ENCODE results near the gene SMAD6. TPM values are rescaled to one million over a fixed set of nuclear protein-coding genes. Genes with fewer than 3 reads are reported as not detected.

SMAD6 gene
- total RNA-seq, 2 experiments from 2014 or later: 0.25 to 0.41 TPM

GRCh38 chr15:66784174-66784573 lies 82.1 kb downstream of the SMAD6 start:
- no peak for ATAC-seq
- no peak overlapping the region for H3K4me3 Mint-ChIP-seq
- H3K4me1 Mint-ChIP-seq (ENCODE audit: low read depth): no peaks in the 10 kb centered on the region
- no peak for DNase-seq
- intact Hi-C loops (cut with micrococcal nuclease): no loop called here
- CTCF ChIA-PET: interaction anchor here (3.0 kb wide), 1 partner anchor 68 kb away, joined by 12 read pairs; no protein-coding TSS in a partner anchor
- no peaks in the 10 kb centered on the region for H3K9me3 Mint-ChIP-seq
- no peaks in the 10 kb centered on the region for H3K36me3 Mint-ChIP-seq (ENCODE audit: low read depth)
- H3K27me3 Mint-ChIP-seq: no peaks in the 10 kb centered on the region
- H3K27ac Mint-ChIP-seq: no peak overlapping the region
- POLR2A ChIA-PET: no interaction called here
- no peak for TF ChIP-seq CTCF (IDR thresholded peaks at IDR 0.05)

GRCh38 chr15:66785637-66786036 lies 83.6 kb downstream of the SMAD6 start:
- DNase-seq (no peak), ATAC-seq (no peak)
- Mint-ChIP-seq H3K4me1 (ENCODE audit: low read depth) (no peaks in the 10 kb centered on the region), H3K36me3 (ENCODE audit: low read depth) (no peaks in the 10 kb centered on the region), H3K9me3 (no peaks in the 10 kb centered on the region), H3K27me3 (no peaks in the 10 kb centered on the region), H3K27ac (no peak overlapping the region), H3K4me3 (no peak overlapping the region)
- no peak for TF ChIP-seq CTCF (IDR thresholded peaks at IDR 0.05)
- ChIA-PET POLR2A (no interaction called here), CTCF (no interaction called here)
- intact Hi-C loops (cut with micrococcal nuclease): no loop called here

GRCh38 chr15:66786222-66786621 lies 84.2 kb downstream of the SMAD6 start:
- no peak for DNase-seq
- H3K4me1 Mint-ChIP-seq (ENCODE audit: low read depth): no peaks in the 10 kb centered on the region
- ATAC-seq: no peak
- intact Hi-C loops (cut with micrococcal nuclease): no loop called here
- no peak overlapping the region for H3K4me3 Mint-ChIP-seq
- POLR2A ChIA-PET: no interaction called here
- H3K36me3 Mint-ChIP-seq (ENCODE audit: low read depth): no peaks in the 10 kb centered on the region
- H3K27ac Mint-ChIP-seq: no peak overlapping the region
- CTCF ChIA-PET: no interaction called here
- TF ChIP-seq CTCF (IDR thresholded peaks at IDR 0.05): no peak
- no peaks in the 10 kb centered on the region for H3K27me3 Mint-ChIP-seq
- no peaks in the 10 kb centered on the region for H3K9me3 Mint-ChIP-seq

- TF ChIP-seq CTCF (IDR thresholded peaks at IDR 0.05): no peak
- H3K36me3 Mint-ChIP-seq (ENCODE audit: low read depth): no peaks in the 10 kb centered on the region
- no peaks in the 10 kb centered on the region for H3K27me3 Mint-ChIP-seq
- ATAC-seq (no peak), DNase-seq (no peak)
- intact Hi-C loops (cut with micrococcal nuclease): no loop called here
- ChIA-PET POLR2A (no interaction called here), CTCF (no interaction called here)
- H3K27ac Mint-ChIP-seq: no peak overlapping the region
- no peaks in the 10 kb centered on the region for H3K4me1 Mint-ChIP-seq (ENCODE audit: low read depth)
- no peaks in the 10 kb centered on the region for H3K9me3 Mint-ChIP-seq
- no peak overlapping the region for H3K4me3 Mint-ChIP-seq
Measured at GRCh38 chr15:66786708-66787488, 84.9 kb downstream of the SMAD6 start.

GRCh38 chr15:66787489-66787871 lies 85.4 kb downstream of the SMAD6 start:
- CTCF ChIA-PET: interaction anchor here (2.2 kb wide), 1 partner anchor 65 kb away, joined by 12 read pairs; no protein-coding TSS in a partner anchor
- POLR2A ChIA-PET: no interaction called here
- intact Hi-C loops (cut with micrococcal nuclease): no loop called here
- Mint-ChIP-seq H3K4me3 (no peak overlapping the region), H3K27me3 (no peaks in the 10 kb centered on the region), H3K4me1 (ENCODE audit: low read depth) (no peaks in the 10 kb centered on the region), H3K9me3 (no peaks in the 10 kb centered on the region), H3K36me3 (ENCODE audit: low read depth) (no peaks in the 10 kb centered on the region), H3K27ac (no peak overlapping the region)
- no peak for TF ChIP-seq CTCF (IDR thresholded peaks at IDR 0.05)
- DNase-seq: no peak
- no peak for ATAC-seq

All from activated CD8-positive, alpha-beta T cell treated with anti-CD3 and anti-CD28 coated beads for 36 hours (primary cell).